ENCODE measurements around the gene DHRS9. TPM values are rescaled to one million over a fixed set of nuclear protein-coding genes. Genes with fewer than 3 reads are reported as not detected.

The DHRS9 gene
- 2.4 to 3.9 TPM (median 3.1 TPM) in 5 replicates for total RNA-seq (2022; extraction: Qiagen RNA extraction; ENCODE audit: low read depth)

GRCh38 chr2:169069341-169069740, at the start of gene DHRS9:
DHRS9 (plus strand) TSS chr2:169069563; CDS start chr2:169081582, 12,019 bp downstream.

DNA sequence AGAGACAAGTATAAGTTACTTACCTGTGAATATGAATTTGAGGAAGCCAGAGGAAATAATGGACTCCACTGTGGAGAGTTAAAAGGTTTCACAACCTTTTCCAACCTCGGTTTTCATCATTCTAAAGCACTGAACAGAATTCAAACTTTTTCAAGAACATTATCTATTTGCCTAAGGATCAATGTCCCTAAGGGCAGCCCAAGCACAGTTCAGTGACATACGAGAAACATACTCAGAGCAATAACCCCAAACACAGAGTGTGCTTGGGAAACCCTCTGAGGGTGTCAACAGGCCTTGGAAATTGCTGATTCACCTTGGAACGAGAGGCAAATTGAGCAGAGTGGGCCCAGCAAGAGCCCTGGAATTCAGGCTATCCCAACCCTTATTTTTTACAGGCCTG, 38.2 kb upstream of the DHRS9 start, which contains the start of gene ABCB11:
Gene ABCB11 (minus strand): TSS at position 123 of the 400 bp plus-strand sequence. CDS start 13,199 bp downstream, outside the sequence.

Other genes starting within 250 kb of the DHRS9 start
- gene SPC25, start 179.1 kb upstream of the DHRS9 start, total RNA-seq (2022; extraction: Qiagen RNA extraction; ENCODE audit: low read depth) = 16.7 to 21.9 TPM (median 20.7 TPM) in 5 replicates
- gene G6PC2, start 168.3 kb upstream of the DHRS9 start, total RNA-seq (2022; extraction: Qiagen RNA extraction; ENCODE audit: low read depth) = not detected in 5 replicates
- 0.01 to 0.03 TPM (median 0.02 TPM) in 3 of 5 replicates, not detected in the others for gene ABCB11, start 38.2 kb upstream of the DHRS9 start, total RNA-seq (2022; extraction: Qiagen RNA extraction; ENCODE audit: low read depth)